HG02610 (cell line): ENCODE results near the gene HBQ1.
"Not testable (repeated sequence)": the region's sequence is repeated elsewhere in the genome, so short reads cannot be mapped to it uniquely, and the experiment has no call there.

Source experiments
- ATAC-seq: cut with Tn5 transposase; IDR thresholded peaks from one replicate; pipeline ENCODE4 v1.9.1; 2021; ENCODE audit warnings: mild to moderate bottlenecking, moderate library complexity; ENCODE audit not compliant: unreplicated experiment

Gene HBQ1

GRCh38 chr16:180101-180675 lies at the start of gene HBQ1:
Gene HBQ1, plus strand, starts transcription at chr16:180459. Its CDS starts 28 bp downstream, at chr16:180487.
- ATAC-seq: no peak

DNA sequence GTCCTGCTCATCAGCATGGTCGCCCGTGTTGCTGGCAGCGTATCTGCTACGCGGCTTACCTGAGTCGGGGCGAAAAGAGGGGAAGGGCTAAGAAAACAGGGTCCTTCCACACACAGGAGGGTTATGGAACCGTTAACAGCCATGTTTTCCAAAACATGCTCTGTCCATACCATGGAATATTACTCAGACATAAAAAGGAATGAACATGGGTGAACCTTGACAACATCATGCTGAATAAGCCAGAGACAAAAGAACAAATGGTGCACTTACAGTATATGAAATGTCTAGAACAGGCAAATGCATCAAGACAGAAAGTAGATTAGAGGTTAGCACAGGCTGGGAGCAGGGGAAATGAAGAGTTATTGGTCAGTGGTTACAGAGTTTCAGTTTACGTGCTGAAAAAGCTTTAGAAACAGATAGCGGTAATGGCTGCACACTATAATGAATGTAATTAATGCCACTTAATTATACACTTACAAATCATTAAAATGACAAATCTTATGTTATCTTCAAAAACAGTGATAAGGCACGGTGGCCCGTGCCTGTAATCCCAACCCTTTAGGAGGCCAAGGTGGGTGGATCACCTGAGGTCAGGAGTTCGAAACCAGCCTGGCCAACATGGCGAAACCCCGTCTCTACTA lies 49.6 kb upstream of the HBQ1 start:
- no peak for ATAC-seq

- ATAC-seq: no peak
These were observed 48.1 kb upstream of the HBQ1 start for GRCh38 chr16:132120-132519.

DNA sequence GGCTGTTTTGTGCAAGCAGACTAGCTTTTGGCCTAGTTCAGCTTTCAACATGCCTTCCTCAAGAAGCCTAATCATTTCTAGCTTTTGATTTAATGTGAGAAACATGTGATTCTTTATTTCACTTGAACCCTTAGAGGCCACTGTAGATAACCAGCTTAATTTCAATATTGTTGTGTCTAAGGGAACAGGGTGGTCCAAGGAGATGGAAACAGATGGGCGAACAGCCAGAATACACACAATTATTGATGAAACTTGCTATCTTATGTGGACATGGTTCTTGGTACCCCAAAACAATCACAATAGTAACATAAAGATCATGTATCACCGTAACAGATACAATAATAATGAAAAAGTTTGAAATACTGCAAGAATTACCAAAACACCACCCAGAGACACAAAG lies 46.5 kb upstream of the HBQ1 start:
- ATAC-seq: no peak

DNA sequence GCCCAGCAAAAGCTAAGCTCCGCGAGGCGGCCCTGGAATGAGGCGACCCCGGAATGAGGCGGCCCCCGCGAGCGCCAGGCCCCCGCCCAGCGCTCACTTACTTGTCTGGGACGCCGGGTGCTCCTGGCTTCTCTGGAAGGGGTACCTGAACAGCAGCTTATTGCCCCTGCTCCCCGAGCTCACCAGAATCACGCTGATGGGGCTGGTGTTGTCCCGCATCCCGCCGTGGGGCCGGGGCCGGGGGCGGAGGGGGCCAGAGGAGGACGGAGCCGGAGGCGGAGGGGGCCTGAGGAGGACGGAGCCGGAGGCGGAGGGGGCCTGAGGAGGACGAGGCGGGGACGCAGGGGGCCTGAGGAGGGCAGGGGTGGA lies 42.2 kb upstream of the HBQ1 start:
- ATAC-seq: no peak

DNA sequence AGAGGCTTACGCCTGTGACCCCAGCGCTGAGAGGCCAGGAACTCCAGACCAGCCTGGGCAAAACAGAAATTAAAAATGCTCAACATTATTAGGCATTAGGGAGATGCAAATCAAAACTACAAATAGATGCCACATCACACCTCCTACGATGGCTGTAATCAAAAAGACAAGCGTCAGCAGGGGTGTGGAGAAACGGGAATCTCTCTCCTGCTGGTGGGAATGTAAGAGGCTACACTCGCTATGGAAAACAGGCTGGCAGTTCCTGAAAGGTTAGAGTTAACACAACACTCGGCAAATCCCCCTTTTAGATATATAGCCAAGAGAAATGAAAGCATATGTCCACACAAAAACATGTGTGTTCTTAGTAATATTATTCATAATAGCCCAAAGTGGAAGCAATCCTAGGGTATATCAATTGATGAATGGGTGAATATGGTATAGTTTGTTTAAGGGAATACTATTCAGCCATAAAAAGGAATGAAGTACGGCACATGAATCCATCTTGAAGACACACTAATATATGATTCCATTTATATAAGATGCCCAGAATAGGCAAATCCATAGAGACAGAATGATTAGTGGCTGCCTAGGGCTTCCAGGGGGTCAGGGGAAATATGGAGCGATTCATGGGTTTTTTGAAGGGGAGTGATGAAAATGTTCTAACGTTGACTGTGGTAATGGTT lies 39.9 kb upstream of the HBQ1 start:
- ATAC-seq: no peak

DNA sequence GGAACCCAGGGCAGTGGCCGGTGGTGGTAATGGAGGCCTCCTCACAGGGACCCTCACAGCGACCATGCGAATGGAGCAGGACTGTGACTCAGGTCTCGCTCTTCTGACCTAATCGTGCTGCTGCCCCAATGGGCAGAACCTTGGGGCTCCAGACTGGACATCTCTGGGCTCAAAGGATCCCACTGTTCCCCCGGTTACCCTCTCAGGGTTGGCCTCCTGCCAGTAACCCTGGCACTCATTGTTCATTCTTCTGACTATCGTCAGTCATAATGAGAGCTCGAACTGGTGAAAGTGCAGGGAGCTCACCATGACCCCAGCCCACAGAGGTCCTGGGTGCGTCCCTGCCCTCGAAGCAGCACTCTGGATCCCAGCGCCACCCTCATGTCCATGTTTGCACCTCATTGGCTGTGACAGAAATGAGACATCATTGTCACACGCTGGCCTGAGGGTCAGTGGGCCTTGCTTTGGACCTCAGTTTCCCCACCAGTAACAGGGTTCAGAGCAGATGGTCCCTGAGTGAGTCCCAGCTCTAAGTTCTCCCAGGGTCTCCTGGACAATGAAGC lies 37.8 kb upstream of the HBQ1 start:
- no peak for ATAC-seq

- no peak for ATAC-seq
These were observed 37.2 kb upstream of the HBQ1 start for GRCh38 chr16:143047-143446.

- ATAC-seq: no peak
These were observed 36.8 kb upstream of the HBQ1 start for GRCh38 chr16:143456-143855.

DNA sequence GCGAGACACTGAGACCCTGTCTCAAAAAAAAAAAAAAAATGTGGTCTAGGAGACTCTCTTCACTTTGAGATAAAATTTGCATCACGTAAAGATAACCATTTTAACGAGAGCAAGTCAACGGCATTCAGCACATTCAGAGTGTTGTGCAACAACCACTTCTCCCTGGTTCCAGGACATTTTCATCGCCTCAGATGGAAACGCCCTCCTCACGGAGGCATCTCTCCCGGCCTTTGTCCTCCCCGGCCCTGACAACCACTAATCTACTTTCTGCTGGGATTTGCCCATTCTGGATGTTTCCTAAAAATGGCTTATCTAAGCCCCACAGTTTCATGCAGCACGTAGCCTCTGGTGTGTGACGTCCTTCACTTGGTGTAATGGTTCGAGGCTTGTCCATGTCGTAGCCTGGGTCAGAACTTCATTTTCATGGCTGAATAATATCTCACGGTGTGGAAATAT lies 35.4 kb upstream of the HBQ1 start:
- no peak for ATAC-seq

- no peak for ATAC-seq
These were observed 33.6 kb upstream of the HBQ1 start for GRCh38 chr16:146646-147045.

GRCh38 chr16:149024-149660 lies 31.1 kb upstream of the HBQ1 start:
- no peak for ATAC-seq

DNA sequence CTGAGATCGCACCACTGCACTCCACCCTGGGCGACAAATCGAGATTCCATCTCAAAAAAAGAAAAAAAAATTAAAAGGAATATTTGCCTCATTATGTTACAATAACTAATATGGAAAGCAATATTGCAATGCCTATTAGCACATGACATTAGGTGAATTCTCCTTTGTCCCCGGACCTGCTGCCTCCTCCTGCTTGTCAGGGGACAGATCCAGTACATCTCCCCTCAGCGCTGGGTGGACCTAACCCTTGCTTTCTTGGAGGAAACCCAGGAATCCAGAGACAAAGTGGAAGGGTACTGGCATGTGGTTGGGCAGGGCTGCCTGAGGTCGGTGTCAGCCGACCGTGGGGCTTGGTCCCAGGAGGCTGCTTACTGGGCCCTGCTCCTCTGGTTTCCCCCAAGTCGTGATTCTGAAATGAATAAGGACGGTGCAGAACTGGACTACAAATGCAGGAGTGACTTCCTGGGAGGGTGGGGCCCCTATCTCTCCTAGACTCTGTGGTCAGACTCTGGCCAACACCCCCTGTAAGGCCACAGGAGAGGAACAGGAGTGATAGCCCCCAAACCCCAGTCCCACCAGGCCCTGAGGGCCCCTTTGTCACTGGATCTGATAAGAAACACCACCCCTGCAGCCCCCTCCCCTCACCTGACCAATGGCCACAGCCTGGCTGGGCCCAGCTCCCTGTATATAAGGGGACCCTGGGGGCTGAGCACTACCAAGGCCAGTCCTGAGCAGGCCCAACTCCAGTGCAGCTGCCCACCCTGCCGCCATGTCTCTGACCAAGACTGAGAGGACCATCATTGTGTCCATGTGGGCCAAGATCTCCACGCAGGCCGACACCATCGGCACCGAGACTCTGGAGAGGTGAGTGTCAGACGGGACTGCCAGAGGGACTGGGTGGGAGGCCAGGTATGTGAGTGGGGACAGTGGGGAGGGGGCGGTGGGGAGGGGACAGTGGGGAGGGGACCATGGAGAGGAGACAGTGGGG lies 27.8 kb upstream of the HBQ1 start, which contains the start of gene HBZ:
Gene HBZ (plus strand): TSS at position 504 of the 988 bp plus-strand sequence. CDS start 266 bp downstream, at position 770.
- ATAC-seq: no peak

DNA sequence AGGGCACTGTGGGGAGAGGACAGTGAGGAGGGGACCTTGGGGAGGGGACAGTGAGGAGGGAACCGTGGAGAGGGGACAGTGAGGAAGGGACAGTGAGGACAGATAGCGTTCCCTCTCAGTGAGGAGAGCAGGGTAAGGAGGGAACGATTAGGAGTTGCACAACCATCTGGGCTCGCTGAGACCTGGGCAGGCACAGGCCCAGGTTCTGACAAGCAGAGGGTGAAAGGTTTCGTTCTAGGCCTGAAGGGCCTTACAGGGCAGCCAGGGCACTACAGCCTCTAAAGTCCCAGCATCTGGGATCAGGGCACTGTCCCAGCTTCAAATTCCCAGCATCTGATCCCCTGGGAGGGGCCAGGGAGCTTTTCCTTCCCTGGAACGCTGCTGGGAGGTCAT lies 27.1 kb upstream of the HBQ1 start:
- not testable (repeated sequence) for ATAC-seq

DNA sequence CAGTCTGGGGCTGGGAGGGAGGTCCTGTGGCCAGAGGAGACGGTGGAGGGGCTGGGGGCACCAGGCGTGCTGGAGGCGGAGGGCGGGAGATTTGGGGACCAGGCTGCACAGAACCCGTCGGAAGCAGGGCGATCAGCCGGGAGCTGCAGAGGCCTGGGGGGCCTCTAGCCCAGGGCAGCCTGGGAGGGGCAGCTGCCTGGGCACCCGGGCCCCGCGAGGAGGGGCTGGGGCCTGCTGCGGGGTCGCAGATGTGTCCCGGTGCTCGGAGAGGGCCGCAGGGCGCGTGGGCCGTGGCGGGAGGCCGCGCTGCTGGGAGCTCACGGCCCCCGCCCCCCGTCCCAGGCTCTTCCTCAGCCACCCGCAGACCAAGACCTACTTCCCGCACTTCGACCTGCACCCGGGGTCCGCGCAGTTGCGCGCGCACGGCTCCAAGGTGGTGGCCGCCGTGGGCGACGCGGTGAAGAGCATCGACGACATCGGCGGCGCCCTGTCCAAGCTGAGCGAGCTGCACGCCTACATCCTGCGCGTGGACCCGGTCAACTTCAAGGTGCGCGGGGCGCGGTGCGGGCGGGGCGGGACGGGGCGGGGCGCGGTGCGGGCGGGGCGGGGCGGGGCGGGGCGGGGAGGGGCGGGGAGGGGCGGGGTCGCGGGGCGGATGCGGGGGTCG lies 26.6 kb upstream of the HBQ1 start:
- ATAC-seq: not testable (repeated sequence)

DNA sequence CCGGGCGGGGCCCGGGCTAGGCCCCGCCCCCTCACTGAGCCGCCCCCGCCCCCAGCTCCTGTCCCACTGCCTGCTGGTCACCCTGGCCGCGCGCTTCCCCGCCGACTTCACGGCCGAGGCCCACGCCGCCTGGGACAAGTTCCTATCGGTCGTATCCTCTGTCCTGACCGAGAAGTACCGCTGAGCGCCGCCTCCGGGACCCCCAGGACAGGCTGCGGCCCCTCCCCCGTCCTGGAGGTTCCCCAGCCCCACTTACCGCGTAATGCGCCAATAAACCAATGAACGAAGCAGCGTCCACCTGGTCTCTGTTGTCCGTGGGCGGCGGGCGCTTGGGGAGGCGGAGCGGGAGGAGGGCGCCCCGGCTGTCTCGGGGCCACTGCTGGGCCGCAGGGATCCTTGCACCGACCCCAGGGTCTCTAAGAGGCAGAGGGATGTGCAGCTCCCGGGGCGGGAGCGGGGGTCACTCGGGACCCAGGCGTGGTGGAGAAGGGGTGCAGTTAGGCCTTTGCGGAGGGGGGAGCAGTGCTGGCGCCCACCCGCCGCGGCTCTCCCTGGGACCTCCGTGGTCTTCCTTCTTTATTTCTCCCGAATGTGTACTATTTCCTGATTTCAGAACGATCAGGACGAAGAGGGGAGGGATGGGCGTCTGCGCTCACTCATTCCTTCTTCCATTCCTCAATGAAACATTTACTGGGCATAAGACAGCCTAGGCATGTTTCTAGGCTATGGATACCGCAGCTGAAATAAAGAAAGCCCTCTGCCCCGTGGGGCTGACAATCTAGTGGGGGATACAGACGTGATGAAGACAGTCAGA lies 25.8 kb upstream of the HBQ1 start:
- ATAC-seq: no peak

DNA sequence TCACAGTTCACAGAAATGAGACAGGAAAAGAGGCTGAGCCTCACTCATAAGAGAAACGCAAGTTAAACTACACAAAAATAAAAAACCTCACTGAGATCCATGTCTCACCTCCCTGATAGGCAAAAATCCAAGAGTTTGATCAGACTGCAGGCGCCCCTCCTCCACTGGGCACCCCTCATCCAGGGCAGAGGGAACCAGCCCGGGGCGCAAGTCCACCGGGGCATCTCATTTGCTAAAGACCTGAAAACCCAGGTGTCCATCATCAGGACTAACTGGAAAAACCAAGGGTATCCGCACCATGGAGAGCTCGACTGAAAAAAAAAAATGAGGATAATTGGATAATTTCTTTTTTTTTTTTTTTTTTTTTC lies 25.2 kb upstream of the HBQ1 start:
- ATAC-seq: no peak

GRCh38 chr16:159136-159849 lies 21.0 kb upstream of the HBQ1 start:
- ATAC-seq: no peak
